Measurements from ENCODE around the gene ALDH2.

The ALDH2 gene

GRCh38 chr12:111864913-111865312, 98.2 kb downstream of the ALDH2 start:
- in situ Hi-C loops (cut with MboI; ENCODE audit: low sequenced_read_pairs): no loop called here

Data from HL-60/S4 (cell line).